Hematopoietic multipotent progenitor cell (in vitro differentiated cells): ENCODE data around the gene RNF34. TPM values are rescaled to one million over a fixed set of nuclear protein-coding genes. Genes with fewer than 3 reads are reported as not detected.
"Not testable (repeated sequence)": the region's sequence is repeated elsewhere in the genome, so short reads cannot be mapped to it uniquely, and the experiment has no call there.

Source experiments
- DNase-seq, 3 donors: peaks; one replicate each; pipeline ENCODE4 v3.0.0-alpha.2; 2011 to 2015; ENCODE audit warnings: low read depth in 2 of 3, low spot score in 2 of 3
- total RNA-seq: library from RNA; depleted of rRNA; stranded (reverse); fragments of >200 nt; gene quantifications from one replicate; pipeline ENCODE4 v1.2.3, GENCODE V29; 2012

Gene RNF34, protein sequence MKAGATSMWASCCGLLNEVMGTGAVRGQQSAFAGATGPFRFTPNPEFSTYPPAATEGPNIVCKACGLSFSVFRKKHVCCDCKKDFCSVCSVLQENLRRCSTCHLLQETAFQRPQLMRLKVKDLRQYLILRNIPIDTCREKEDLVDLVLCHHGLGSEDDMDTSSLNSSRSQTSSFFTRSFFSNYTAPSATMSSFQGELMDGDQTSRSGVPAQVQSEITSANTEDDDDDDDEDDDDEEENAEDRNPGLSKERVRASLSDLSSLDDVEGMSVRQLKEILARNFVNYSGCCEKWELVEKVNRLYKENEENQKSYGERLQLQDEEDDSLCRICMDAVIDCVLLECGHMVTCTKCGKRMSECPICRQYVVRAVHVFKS
- 53.1 TPM for total RNA-seq

DNA sequence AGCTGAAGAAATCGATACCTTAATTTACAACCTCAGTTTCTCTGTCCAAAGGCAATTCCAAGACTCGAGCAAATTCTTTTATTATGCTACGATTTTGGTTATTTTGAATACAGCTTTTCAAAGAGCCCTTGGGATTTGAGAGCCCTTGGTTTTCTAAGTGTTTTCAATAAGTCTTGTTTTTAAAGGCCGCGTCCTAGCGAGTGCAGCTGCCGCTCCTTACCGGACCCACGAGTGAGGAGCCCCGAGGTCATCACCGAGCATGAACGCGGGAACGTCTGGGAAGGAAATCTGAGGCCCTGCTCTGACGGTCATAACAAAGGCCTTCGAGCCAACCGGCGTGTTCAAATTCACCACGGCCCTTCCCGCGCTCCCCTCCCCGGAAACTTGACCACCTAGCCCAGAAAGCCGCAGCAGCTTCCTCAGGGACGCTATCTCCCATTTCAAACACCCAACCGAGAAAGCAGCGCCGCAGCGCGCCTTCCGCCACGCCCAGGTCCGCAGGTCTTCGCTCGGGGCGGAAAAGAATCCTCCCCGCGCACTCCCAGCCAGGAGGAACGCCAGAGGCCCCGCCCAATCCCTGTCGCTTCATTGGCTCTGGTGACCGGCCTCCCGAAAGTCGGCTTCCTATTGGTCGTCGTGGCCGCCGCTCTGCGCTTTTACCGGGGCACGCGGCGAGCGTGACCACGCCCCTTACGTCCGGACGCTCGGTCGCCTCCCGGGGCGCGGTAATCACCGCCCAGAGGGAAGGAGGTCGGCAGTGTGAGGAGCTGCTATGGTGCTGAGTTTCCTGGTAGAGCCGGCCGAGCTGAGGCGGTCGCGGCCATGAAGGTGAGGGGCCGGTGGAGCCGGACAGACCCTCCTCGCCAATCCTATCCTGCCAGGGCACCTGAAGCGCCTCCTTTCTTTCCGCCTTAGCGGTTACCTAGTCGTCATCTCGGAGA is at the start of gene RNF34:
TSS of gene RNF34 (plus strand) at position 728 of the 941 bp plus-strand sequence. CDS start at position 823, 95 bp downstream.
- DNase-seq, result peak; percentile 96 to 98 (median 98)

DNA sequence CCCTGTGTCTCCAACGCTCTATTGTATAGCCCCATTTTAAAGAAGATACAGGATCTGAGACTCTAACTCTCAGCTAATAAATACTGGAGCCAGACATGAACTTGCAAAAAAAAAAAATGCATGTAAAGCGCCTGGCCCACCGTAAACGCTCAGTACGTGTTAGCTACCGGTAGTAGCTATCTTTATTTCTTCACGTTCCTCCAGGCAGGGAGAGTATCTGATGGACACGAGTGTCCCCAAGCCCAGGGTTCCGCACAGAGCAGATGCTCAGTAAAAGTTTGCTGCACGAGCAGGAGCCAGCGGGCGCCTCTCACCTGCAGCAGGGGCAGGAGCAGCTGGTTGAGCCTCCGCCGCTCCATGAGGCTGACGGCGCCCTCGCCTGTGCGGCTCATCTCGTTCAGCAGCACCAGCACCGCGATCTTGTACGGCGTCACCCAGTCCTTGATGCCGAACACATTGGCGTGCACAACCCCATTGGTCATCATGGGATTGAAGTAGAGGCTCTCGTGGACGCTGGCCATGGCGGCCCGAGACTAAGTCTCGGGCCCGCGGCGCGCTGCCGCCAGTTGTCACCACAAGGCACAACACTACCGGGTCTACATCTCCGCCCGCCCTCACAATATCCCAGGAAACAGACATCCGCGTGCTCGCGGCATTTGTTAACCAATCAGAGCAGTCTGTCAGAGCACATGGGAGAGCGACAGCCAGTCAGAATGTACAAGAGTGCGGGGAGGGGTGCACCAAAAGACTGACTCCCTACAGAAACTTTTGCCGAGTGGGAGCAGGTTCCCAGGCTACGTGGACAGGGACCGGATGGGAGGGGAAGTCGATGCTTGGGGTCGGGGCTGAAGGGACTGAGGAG is 47.9 kb upstream of the RNF34 start, which contains the start of gene ANAPC5:
TSS of gene ANAPC5 (minus strand) at position 592 of the 862 bp plus-strand sequence. CDS start at position 521, 71 bp downstream.
- DNase-seq, result peak; percentile 79 to 98 (median 97)

DNA sequence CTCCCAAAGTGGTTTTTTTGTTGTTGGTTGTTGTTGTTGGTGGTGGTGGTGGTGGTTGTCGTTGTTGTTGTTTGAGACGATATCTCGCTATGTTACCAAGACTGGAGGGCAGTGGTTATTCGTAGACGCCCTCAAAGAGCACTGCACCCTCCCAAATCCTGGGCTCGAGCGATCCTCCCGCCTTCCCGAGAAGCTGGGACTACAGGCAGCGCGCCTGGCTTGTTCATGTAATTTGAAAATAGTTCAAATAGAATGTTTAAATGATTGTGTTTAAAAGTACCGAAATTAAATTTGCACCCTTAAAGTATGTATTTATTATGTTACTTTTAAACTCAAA is 47.3 kb upstream of the RNF34 start:
- no peak for DNase-seq

DNA sequence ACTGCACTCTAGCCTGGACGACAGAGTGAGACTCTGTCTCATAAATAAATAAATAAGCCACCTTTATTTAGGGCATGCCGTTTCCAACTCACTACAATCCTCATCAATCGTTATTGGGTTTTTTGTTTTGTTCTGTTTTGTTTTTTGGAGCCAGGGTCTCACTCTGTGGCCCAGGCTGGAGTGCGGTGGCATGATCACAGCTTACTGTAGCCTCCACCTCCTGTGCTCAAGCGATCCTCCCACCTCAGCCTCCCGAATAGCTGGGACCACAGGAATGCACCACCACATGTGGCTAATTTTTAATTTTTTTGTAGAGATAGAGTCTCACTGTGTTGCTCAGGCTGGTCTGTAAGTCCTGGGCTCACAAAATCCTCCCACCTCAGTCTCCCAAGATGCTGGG is 44.1 kb upstream of the RNF34 start:
- no peak for DNase-seq

DNA sequence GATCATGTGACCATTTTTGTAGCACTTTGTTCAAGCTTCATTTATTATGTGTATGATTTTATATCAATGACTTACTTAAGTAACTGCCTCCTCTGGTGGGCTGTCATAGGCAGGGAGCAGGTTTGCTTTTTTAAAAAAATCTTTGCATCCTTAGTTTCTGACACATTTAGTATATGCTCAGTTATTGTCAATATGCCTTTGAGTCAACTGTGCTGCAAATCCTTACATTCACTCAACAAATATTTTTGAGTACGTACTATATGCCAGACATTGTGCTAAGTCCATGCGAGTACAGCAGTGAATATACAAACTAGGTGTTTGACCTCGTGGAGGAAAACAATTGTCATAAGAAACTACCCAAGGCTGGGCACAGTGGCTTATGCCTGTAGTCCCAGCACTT is 43.3 kb upstream of the RNF34 start:
- DNase-seq, result no peak

DNA sequence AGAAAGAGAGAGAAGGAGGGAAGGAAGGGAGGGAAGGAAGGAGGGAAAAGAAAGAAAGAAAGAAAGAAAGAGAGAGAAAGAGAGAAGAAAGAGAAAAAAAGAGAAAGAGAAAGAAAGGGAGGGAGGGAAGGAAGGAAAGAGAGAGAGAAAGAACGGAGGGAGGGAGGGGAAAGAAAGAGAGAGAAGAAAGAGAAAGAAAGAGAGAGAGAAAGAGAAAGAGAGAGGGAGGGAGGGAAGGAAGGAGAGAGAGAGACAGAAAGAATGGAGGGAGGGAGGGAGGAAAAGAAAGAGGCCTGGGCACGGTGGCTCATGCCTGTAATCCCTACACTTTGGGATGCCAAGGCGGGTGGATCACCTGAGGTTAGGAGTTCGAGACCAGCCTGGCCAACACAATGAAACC is 42.6 kb upstream of the RNF34 start:
- DNase-seq, result no peak

DNA sequence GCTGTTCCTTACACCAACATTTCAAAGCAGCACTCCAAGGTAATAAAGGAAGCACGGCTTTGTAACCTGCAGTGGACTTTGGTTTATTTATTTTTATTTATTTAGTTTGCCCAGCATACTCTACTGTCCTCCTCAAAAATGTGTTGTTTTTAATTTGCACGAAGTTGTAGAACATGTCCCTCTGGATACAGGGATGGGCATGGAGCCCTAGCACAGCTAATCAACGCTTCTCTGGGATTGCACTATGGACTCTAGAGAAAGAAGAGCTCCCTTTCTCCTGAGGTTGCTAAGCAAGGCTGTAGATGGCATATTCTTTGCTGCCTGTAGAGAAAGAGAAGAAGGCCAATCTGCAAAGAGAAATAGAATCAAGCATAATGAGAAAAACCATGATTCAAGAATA is 41.8 kb upstream of the RNF34 start:
- no peak for DNase-seq

DNA sequence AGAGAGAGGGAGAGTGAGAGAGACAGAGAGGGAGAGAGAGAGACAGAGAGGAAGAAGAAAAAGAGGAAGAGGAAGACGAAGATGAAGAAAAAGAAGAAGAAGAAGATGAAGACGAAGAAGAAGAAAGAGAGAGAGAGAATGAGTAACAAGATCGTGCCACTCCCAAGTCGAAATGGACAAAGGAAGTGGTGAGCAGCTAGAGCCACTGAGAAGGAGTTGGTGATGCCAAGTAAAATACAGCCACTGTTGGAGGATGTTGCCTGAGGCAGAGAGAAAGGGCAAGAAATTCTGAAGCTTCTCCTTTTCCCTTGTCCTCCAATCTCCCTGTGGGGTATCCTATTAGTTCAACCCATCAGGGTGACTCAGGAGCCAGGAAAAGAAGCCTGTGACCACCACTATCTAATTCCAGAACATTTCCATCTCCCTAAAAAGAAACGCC is 35.2 kb upstream of the RNF34 start:
- no peak for DNase-seq

DNA sequence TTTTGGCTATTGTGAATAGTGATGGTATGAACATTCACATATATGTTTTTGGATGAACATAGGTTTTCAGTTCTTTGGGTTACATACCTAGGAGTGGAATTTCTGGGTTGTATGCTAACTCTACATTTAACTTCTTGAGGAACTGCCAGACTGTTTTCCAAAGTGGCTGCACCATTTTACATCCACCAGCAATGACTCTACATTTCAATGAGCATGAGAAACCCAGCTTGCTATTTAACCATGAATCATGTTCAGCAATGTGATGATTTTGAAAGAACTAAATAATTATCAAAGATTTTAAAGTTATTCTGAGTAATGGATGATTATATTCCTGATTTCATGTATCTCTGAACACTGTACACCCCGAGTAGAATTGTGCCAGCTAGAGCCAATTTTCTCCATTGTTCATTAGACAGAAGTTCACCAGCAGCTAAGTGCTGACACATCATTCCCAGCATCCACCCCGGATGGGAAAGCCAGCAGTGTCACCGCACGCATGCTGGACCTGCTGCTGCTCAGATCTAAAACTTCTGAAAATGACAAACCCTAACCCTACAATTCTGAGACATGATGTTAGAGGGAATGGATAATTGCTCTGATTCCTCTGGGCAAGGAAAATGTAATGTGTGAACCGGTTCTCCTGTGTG is 34.4 kb upstream of the RNF34 start:
- DNase-seq, result no peak

DNA sequence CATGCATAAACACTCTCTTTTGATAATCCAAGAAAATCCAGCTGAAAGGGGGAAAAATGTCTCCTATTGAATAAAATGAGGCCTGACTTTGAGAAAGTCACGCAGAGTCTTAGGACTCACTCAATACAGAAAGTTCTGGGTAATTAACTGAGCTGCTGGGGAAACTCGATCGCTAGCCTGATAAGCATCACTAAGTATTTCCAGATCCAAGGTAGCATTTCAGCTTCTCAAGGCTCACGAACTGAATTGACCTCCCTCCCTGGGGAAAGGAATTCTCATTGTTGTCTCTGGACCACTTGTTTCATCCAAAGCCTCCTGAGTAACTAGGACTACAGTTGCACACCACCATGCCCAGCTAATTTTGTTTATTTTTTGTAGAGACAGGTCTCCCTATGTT is 33.9 kb upstream of the RNF34 start:
- DNase-seq, result no peak

DNA sequence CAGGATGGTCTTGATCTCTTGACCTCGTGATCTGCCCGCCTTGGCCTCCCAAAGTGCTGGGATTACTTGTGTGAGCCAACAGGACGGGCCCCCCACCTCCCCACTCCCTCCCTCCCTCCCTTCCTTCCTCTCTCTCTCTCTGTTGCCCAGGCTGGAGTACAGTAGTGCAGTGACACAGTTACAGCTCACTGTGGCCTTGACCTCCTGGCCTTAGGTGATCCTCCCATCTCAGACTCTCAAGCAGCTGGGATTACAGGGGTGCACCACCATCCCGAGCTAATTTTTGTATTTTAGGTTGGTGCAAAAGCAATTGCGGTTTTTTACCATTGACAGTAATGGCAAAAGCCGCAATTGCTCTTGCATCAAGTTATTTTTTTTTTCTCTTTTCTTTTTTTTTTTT is 28.5 kb upstream of the RNF34 start:
- DNase-seq, result no peak

DNA sequence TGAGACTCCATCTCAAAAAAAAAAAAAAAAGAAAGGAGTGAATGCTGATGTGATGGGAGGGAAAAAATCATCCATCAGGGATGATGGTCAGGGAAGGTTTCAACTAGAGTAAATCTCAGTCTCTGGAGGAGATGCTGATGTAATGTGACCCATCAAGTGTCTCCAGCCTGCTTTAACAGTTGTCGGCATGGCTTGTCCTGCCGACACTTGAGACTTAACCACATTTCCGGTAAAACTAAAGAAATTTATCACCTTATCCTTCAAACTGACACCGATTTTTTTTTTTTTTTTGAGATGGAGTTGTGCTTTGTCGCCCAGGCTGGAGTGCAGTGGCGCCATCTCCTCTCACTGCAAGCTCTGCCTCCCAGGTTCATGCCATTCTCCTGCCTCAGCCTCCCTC is 26.2 kb upstream of the RNF34 start:
- peak in 1 of 3 donors; percentile 14 for DNase-seq

DNA sequence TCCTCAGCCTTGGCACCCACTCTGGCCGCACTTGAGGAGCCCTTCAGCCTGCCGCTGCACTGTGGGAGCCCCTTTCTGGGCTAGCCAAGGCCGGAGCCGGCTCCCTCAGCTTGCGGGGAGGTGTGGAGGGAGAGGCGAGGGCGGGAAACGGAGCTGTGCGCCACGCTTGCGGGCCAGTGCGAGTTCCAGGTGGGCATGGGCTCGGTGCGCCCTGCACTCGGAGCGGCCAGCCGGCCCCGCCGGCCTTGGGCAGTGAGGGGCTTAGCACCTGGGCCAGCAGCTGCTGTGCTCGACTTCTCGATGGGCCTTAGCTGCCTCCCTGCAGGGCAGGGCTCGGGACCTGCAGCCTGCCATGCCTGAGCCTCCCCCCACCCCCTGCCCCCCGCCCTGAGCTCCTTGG is 25.6 kb upstream of the RNF34 start:
- DNase-seq, result not testable (repeated sequence)

DNA sequence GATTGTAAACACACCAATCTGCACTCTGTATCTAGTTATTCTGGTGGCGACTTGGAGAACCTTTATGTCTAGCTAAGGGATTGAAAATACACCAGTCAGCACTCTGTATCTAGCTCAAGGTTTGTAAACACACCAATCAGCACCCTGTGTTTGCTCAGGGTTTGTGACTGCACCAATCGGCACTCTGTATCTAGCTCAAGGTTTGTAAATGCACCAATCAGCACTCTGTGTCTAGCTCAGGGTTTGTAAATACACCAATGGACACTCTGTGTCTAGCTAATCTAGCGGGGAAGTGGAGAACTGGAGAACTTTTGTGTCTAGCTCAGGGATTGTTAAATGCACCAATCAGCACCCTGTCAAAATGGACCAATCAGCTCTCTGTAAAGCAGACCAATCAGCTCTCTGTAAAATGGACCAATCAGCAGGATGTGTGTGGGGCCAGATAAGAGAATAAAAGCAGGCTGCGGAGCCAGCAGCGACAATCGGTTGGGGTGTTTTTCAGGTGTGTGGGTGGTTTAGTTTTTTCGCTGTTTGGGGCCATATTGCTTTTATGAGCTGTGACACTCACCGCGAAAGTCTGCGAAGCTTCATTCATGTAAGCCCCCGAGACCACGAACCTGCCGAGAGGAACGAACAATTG is 24.9 kb upstream of the RNF34 start:
- DNase-seq, result not testable (repeated sequence)

DNA sequence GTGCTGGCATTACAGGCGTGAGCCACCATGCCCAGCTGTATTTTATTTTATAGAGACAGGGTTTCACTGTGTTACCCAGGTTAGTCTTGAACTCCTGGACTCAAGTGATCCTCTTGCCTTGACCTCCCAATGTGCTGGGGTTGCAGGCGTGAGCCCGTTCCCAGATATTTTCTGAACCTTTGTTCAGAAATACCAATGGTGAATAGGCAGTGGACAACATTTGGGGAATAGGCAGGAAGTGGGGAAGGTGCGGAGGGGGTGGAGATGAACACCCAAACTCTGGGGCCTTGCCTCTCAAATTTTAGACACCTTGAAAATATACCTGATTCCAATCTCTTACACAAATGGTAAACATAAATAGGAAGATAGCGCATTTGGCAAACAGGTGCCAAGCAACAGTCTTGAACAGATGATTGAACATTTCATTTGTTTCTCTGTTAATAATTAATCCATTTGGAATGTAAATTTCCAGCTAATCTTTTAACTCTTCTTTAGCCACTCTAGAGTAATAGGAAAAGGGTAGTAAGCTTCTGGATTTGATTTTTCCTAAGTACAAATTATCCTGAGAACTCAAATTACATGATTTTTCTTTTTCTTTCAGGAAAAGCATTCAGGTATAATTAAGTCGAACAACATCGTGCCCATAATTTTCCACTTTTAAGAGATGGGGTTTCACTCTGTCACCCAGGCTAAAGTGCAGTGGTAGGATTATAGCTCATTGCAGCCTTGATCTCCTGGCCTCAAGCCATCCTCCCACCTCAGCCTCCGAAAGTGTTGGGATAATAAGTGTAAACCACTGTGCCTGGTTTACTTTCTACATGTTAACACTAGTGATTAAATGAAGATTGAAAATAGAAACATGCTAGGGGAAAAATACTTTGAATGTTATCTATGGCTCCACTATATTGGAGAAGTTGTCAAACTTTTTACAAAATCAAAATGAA is 22.9 kb upstream of the RNF34 start:
- DNase-seq, result no peak

DNA sequence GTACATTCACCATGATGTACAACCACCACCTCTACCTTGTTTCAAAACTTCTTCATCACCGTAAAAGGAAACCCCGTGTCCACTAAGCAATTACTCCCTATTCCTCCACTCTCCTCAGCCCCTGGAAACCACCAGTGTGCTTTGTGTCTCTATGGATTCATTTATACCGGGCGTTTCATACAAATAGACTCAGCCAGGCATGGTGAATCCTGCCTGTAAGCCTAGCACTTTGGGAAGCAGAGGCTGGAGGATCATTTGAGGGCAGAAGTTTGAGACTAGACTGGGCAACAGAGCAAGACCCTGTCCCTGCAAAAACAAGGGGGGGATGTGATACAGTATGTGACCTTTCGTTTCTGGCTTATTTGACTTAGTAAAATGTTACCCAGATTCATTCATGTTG is 21.2 kb upstream of the RNF34 start:
- no peak for DNase-seq

DNA sequence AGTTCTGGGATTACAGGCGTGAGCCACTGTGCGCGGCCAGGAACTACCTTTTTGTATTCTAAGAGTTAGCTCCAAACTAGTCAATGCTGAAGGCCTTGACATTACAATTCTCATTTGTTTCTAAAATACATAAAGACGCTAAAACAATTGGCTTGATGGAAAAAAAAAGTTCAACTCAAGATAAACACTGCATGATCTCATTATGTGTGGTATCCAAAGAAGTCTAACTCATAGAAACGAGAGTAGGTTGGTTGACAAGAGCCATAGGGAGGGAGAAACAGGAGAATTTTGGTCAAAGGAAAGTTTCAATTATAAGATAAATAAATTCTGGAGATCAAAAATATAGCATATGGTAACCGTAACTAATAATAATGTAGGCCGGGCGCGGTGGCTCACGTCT is 20.0 kb upstream of the RNF34 start:
- DNase-seq, result no peak

DNA sequence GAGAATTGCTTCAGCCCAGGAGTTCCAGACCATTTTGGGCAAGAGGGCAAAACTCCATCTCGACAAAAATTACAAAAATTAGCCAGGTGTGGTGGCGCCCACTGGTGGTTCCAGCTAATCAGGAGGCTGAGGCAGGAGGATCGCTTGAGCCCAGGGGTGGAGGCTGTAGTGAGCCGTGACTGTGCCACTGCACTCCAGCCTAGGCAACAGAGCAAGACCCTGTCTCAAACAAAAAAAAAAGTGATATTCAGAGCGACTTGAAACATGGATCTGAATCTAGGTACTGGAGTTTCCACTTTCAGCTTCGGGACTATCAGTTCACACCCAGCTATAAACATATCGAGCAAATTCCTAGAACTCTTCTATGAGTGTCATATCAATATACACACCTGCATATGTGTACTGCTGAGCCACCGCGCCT is 16.3 kb upstream of the RNF34 start:
- no peak for DNase-seq

DNA sequence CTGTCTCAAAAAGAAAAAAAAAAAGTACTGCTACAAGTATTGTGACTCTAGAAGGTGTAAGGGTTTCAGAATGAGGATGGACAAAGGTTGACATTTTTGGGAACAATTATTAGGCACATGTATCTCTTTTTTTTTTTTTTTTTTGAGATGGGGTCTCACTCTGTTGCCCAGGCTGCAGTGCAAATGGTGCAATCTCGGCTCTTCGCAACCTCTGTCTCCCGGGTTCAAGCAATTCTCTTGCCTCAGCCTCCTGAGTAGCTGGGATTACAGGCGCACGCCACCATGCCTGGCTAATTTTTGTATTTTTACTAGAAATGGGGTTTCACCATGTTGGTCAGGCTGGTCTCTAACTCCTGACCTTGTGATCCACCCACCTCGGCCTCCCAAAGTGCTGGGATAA is 15.0 kb upstream of the RNF34 start:
- not testable (repeated sequence) for DNase-seq
